GM21423 (cell line): ENCODE data around the gene ATP6AP1.
"Not testable (repeated sequence)": the region's sequence is repeated elsewhere in the genome, so short reads cannot be mapped to it uniquely, and the experiment has no call there.

Experiments used
- ATAC-seq: cut with Tn5 transposase; IDR thresholded peaks from one replicate; pipeline ENCODE4 v1.9.1; 2021; ENCODE audit warnings: mild to moderate bottlenecking, moderate library complexity; ENCODE audit not compliant: unreplicated experiment

ATP6AP1 gene

GRCh38 chrX:154399527-154400368 is 28.7 kb upstream of the ATP6AP1 start:
- ATAC-seq = no peak

- ATAC-seq = not testable (repeated sequence)
Observed at GRCh38 chrX:154400369-154400817, 28.1 kb upstream of the ATP6AP1 start.

GRCh38 chrX:154401045-154401799 is 27.3 kb upstream of the ATP6AP1 start:
- no peak for ATAC-seq

DNA sequence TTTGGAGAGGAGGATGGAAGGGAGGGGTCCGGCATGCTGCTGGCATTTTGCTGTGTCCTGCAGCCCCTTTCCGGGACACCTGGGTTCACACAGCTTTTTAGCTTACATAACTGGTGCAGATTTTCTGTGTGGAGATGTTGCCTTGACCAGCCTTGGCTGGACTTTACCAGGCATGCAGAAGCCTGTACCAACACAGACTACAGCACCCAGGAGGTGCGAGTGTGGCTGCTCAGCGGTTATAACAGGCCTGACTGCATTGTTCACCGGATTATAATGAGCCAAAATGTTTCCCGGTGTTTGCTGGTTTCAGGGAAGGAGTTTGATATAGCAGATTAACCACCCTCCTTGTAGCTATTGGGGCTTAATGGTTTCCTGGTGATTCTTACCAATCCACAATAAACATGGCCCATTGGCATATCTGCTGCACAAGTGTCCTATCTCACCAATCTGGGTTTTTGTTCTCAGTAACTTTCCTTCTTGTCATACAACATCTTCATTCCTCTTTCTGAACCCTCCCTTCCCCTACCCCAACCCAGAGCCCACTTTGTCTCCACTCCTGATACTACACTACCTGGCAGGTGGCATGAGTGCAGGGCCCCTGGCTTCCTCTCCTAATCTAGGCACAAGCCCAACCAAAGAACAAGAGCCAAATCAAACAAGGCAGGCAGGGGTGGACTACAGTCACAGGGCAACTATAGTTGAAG is 26.4 kb upstream of the ATP6AP1 start:
- no peak for ATAC-seq

GRCh38 chrX:154402622-154403127 is 25.8 kb upstream of the ATP6AP1 start:
- ATAC-seq = no peak

GRCh38 chrX:154403192-154403591 is 25.3 kb upstream of the ATP6AP1 start:
- no peak for ATAC-seq

DNA sequence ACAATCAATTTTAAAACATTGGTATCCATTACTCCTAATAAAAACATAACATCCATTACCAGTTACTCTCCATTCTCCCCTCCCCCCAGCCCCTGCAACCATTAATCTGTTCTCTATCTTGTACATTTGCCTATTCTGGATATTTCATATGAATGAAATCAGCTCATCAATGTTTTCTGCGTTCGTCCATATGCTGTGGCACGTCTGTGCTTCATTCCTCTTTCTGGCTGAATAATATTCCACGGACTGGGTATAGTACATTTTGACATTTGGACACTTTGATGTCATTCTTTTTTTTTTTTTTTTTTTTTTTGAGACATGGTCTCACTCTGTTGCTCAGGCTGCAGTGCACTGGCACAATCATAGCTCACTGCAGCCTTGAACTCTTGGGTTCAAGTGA is 24.6 kb upstream of the ATP6AP1 start:
- no peak for ATAC-seq

GRCh38 chrX:154404625-154405192 is 23.8 kb upstream of the ATP6AP1 start:
- no peak for ATAC-seq

GRCh38 chrX:154408659-154409221 is 19.7 kb upstream of the ATP6AP1 start:
- ATAC-seq = no peak

GRCh38 chrX:154409222-154409871 is 19.1 kb upstream of the ATP6AP1 start, which contains the start of gene DNASE1L1:
TSS of gene DNASE1L1 (minus strand) at chrX:154409254. CDS start at chrX:154405568, 3,686 bp downstream.
- ATAC-seq = no peak

- ATAC-seq = peak; percentile 48
Observed at GRCh38 chrX:154411981-154412340, 16.5 kb upstream of the ATP6AP1 start.

GRCh38 chrX:154412468-154412867 is 16.0 kb upstream of the ATP6AP1 start:
- ATAC-seq = no peak

GRCh38 chrX:154413142-154413541 is 15.3 kb upstream of the ATP6AP1 start:
- no peak for ATAC-seq

GRCh38 chrX:154417157-154417556 is 11.3 kb upstream of the ATP6AP1 start:
- ATAC-seq = no peak

DNA sequence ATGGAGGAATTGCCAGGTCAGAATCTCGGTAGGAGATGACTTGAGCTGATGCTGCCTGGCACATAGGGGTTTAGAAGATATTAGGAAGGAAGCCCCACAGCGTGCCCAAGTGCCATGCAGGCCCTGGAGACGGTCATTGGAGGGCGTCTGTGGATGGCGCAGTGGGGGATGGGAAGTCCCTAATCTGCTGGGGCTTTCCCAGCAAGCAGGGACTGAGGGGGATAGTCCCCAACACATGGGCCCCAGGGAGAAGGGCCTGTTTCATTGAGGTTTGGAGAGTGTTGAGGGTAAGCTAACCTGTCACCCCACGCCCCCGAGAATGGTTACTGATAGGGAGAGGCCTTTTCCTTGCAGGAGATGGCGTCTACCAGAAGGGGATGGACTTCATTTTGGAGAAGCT is 9.3 kb upstream of the ATP6AP1 start:
- ATAC-seq = no peak

DNA sequence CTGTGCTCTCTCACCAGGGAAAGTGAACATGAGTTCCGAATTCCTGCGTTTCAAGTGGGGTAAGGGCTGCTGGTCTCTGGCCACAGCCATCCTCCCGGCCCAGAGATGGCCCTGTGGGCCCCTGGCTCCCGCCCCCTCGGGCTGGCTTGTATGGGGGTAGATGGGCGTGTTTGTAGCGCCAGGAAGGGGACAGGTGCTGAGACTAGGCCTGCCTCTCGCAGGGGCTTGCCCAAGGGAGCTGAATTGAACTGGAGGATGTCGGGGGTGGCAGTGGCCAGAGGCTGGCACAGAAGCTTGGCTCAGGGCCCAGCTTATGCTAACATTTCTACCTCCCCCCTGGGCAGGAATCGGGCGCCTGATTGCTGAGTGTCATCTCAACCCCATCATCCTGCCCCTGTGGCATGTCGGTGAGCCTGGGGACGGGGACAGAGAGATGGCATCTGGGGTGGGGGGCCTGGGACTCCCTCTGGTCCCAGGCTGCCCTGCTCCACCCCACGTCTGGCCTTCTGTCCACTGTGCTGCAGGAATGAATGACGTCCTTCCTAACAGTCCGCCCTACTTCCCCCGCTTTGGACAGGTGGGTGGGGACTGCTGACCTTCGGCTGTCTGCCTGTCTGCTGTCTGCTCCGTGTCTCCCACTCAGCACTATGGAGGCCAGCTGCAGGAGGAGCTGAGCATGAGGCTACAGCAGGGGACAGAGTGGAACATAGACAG is 8.6 kb upstream of the ATP6AP1 start:
- no peak for ATAC-seq

GRCh38 chrX:154420402-154420756 is 8.1 kb upstream of the ATP6AP1 start:
- no peak for ATAC-seq

- no peak for ATAC-seq
Observed at GRCh38 chrX:154426916-154427770, 1.3 kb upstream of the ATP6AP1 start.

- ATAC-seq = no peak
Observed at GRCh38 chrX:154429711-154430110, 1.2 kb downstream of the ATP6AP1 start.
